ENCODE measurements around the gene SLC9A7.

- TF ChIP-seq CTCF (IDR thresholded peaks at IDR 0.05), result no peak
- TF ChIP-seq POLR2A (IDR thresholded peaks at IDR 0.05), result no peak
- TF ChIP-seq POLR2AphosphoS5 (IDR thresholded peaks at IDR 0.05), result no peak
- no peak for TF ChIP-seq EP300 (IDR thresholded peaks at IDR 0.05)
Observed at GRCh38 chrX:46561824-46562657, 196.9 kb downstream of the SLC9A7 start.
